Rectal smooth muscle tissue (tissue), 1 donor: ENCODE measurements around the gene CFAP92.
"Not testable (repeated sequence)": the region's sequence is repeated elsewhere in the genome, so short reads cannot be mapped to it uniquely, and the experiment has no call there.

ENCODE experiments used
- H3K27ac ChIP-seq: one replicate; pipeline ENCODE4 v1.7.0; 2013; ENCODE audit warnings: low read depth, low read length, inconsistent platforms
- H3K27me3 ChIP-seq: one replicate; pipeline ENCODE4 v1.7.0; 2013; ENCODE audit warnings: low read length; ENCODE audit not compliant: control insufficient read depth, insufficient read depth
- H3K36me3 ChIP-seq: one replicate; pipeline ENCODE4 v1.7.0; 2013; ENCODE audit warnings: low read length; ENCODE audit not compliant: control insufficient read depth, insufficient read depth
- H3K4me1 ChIP-seq: one replicate; pipeline ENCODE4 v1.7.0; 2013; ENCODE audit warnings: low read length; ENCODE audit not compliant: control insufficient read depth, insufficient read depth
- H3K4me3 ChIP-seq: one replicate; pipeline ENCODE4 v1.7.0; 2013; ENCODE audit warnings: low read length
- H3K9ac ChIP-seq: one replicate; pipeline ENCODE4 v1.7.0; 2013; ENCODE audit warnings: low read length

CFAP92 gene

DNA sequence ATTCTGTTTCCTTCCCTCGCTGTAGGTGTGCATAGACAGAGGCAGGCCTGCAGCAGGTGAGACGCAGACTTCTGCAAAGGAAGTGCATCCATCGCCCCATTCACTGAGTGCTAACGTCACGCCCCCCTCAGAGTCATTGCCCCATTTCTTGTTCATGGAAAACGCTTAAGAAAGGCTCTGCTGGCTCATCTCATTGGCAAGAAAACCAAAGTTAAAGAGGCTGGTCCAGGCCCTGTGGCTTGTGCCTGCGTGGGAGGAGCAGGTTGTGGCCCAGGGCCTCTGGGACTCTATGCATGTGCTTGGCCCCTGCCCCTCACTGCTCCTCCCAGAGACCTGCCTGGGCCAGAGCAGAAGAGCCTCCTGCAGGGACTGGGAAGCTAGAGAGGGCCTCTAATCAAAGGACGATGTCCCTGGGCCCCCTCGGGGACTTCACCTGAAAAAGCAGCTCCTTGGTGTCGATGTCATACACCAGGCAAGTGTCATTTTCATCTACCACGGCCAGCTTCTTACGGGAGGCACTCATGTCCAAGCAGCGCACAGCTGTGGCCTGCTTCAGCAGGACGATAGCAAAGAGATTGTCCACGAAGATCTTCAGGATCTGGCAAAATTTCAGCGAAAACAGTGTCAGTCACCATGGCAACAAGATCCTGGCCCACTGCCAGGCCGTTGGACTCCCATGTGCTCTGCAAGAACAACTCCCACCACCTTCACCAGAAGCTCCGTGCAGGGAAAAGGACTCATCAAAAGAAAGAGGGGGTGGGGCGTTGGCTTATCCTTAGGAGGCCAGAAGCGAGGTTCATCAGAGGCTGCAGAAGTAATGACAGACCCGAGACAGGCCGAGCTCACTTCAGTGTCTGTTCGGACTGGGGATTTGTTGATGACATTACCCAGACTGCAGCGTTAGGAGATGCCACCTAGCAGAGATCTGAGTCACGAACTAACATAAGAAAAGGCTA lies 128.7 kb downstream of the CFAP92 start:
- not testable (repeated sequence) for H3K36me3 ChIP-seq, H3K4me1 ChIP-seq, H3K27me3 ChIP-seq, H3K4me3 ChIP-seq, H3K9ac ChIP-seq, H3K27ac ChIP-seq

DNA sequence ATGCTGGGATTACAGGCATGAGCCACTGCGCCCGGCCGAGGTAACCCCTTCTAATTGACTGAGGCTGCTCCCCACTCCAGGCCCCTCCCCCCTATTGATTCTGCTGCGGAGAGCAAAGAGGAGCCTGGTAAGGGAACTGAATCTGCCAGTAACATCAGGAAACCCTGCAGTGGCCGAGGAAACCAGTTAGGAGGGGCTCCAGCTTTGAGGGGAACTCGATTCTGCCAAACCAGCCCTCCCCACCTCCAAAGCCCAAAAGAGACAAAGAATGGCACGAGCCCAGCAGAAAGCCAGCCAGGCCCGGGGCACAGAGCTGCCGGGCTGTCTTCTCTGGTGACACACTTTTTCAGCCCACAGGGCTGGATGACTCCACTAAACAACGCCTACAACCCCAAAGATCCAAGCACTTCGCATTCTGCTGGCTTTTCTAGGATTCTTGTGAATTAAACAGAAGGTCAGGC lies 129.5 kb downstream of the CFAP92 start:
- Histone ChIP-seq H3K27ac (no peak overlapping the region), H3K4me3 (no peak overlapping the region), H3K36me3 (no peaks in the 10 kb centered on the region), H3K4me1 (no peaks in the 10 kb centered on the region), H3K27me3 (no peaks in the 10 kb centered on the region), H3K9ac (no peak overlapping the region)

DNA sequence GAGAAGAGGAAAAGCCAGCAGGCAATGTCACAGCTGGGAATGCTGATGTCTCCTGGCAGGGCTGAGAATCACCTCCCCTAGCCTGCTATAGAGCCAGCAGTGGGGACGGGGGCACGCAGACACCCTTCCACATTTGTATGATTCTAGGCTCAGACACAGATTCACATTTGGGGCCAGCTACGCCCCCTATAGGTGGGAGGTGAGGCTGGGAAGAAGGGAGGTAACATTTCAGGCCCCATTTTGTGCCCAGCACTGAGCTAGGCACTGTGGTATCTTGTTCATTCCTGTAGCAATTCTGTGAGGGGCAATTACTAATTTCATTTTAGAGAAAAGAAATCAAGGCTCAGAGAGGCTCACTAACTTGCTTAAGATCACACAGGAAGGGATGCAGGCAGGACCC lies 130.3 kb downstream of the CFAP92 start:
- Histone ChIP-seq H3K36me3 (no peaks in the 10 kb centered on the region), H3K27ac (no peak overlapping the region), H3K4me3 (no peak overlapping the region), H3K4me1 (no peaks in the 10 kb centered on the region), H3K27me3 (no peaks in the 10 kb centered on the region), H3K9ac (no peak overlapping the region)

DNA sequence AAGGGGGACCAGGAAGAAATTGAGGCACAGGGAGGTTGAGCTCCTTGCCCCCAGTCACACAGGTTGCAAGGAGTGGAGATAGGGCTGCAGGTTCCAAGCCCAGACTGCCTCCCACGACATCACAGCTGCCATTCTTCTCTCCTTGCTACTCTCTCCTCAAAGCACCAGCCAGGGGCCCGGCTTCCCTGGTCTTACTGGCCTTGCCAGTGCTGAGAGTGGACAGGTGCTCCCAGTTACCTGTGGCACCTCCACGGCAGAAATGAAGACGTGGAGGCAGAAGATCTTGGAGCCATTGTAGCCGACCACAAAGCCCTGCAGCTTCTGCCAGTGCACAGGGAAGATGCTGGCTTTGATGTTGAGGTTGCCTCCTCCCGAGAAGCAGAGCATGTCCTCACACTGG lies 132.4 kb downstream of the CFAP92 start:
- H3K9ac ChIP-seq, result no peak overlapping the region
- H3K27me3 ChIP-seq, result no peaks in the 10 kb centered on the region
- H3K27ac ChIP-seq, result no peak overlapping the region
- no peaks in the 10 kb centered on the region for H3K36me3 ChIP-seq
- no peaks in the 10 kb centered on the region for H3K4me1 ChIP-seq
- H3K4me3 ChIP-seq, result no peak overlapping the region
